T-helper 2 cell treated with Interferon-gamma antibody and Interleukin-4, amounts not matched to agents 5 μg/mL and 100 μg/mL, for 36 hours (primary cell): ENCODE measurements around the gene DIP2C.
A peak's percentile ranks its signal among the peaks of the same experiment; 100 is the strongest.

ENCODE experiments used
- DNase-seq: peaks from one replicate; pipeline ENCODE4 v3.0.0; 2021; ENCODE audit warnings: low spot score
- H3K27ac Mint-ChIP-seq: one replicate; pipeline ENCODE4 v1.8.0; 2021; ENCODE audit warnings: mild to moderate bottlenecking, mixed read lengths
- H3K27me3 Mint-ChIP-seq: one replicate; pipeline ENCODE4 v1.8.0; 2021; ENCODE audit warnings: low read depth, mixed read lengths
- H3K36me3 Mint-ChIP-seq: one replicate; pipeline ENCODE4 v1.8.0; 2021; ENCODE audit warnings: low read depth, mixed read lengths
- H3K4me1 Mint-ChIP-seq: one replicate; pipeline ENCODE4 v1.8.0; 2021; ENCODE audit warnings: low read depth, mixed read lengths
- H3K4me3 Mint-ChIP-seq: one replicate; pipeline ENCODE4 v1.8.0; 2022; ENCODE audit warnings: mild to moderate bottlenecking, moderate library complexity, mixed read lengths
- H3K9me3 Mint-ChIP-seq: one replicate; pipeline ENCODE4 v1.8.0; 2021; ENCODE audit warnings: mixed read lengths

The DIP2C gene

GRCh38 chr10:390449-391100, 298.9 kb downstream of the DIP2C start:
- no peaks in the 10 kb centered on the region for H3K4me1 Mint-ChIP-seq
- H3K27me3 Mint-ChIP-seq, result no peaks in the 10 kb centered on the region
- H3K27ac Mint-ChIP-seq, result no peak overlapping the region
- no peak for DNase-seq
- H3K9me3 Mint-ChIP-seq, result no peaks in the 10 kb centered on the region
- no peaks in the 10 kb centered on the region for H3K36me3 Mint-ChIP-seq
- no peak overlapping the region for H3K4me3 Mint-ChIP-seq

GRCh38 chr10:389836-390448, 299.5 kb downstream of the DIP2C start:
- DNase-seq, result no peak
- Mint-ChIP-seq H3K9me3 (no peaks in the 10 kb centered on the region), H3K4me3 (no peak overlapping the region), H3K27me3 (no peaks in the 10 kb centered on the region), H3K27ac (no peak overlapping the region), H3K36me3 (no peaks in the 10 kb centered on the region), H3K4me1 (no peaks in the 10 kb centered on the region)

GRCh38 chr10:389261-389790, 300.1 kb downstream of the DIP2C start:
- no peak for DNase-seq
- Mint-ChIP-seq H3K4me1 (no peaks in the 10 kb centered on the region), H3K27me3 (no peaks in the 10 kb centered on the region), H3K4me3 (no peak overlapping the region), H3K36me3 (no peaks in the 10 kb centered on the region), H3K27ac (no peak overlapping the region), H3K9me3 (no peaks in the 10 kb centered on the region)

- Mint-ChIP-seq H3K27ac (no peak overlapping the region), H3K36me3 (no peaks in the 10 kb centered on the region), H3K4me3 (no peak overlapping the region), H3K27me3 (no peaks in the 10 kb centered on the region), H3K4me1 (no peaks in the 10 kb centered on the region), H3K9me3 (no peaks in the 10 kb centered on the region)
- DNase-seq, result no peak
Observed at GRCh38 chr10:388661-389045, 300.8 kb downstream of the DIP2C start.

GRCh38 chr10:387909-388660, 301.4 kb downstream of the DIP2C start:
- H3K4me3 Mint-ChIP-seq, result no peak overlapping the region
- no peaks in the 10 kb centered on the region for H3K9me3 Mint-ChIP-seq
- no peaks in the 10 kb centered on the region for H3K4me1 Mint-ChIP-seq
- H3K27me3 Mint-ChIP-seq, result no peaks in the 10 kb centered on the region
- H3K27ac Mint-ChIP-seq, result no peak overlapping the region
- H3K36me3 Mint-ChIP-seq, result no peaks in the 10 kb centered on the region
- DNase-seq, result no peak

GRCh38 chr10:387593-387891, 301.9 kb downstream of the DIP2C start:
- Mint-ChIP-seq H3K4me1 (peaks cover under 1% of the 10 kb centered on the region), H3K36me3 (no peaks in the 10 kb centered on the region), H3K27ac (no peak overlapping the region), H3K9me3 (no peaks in the 10 kb centered on the region), H3K27me3 (no peaks in the 10 kb centered on the region), H3K4me3 (no peak overlapping the region)
- DNase-seq, result no peak

- Mint-ChIP-seq H3K27ac (no peak overlapping the region), H3K27me3 (no peaks in the 10 kb centered on the region), H3K4me1 (peaks cover 3% of the 10 kb centered on the region), H3K9me3 (no peaks in the 10 kb centered on the region), H3K36me3 (no peaks in the 10 kb centered on the region), H3K4me3 (no peak overlapping the region)
- DNase-seq, result no peak
Observed at GRCh38 chr10:386771-387592, 302.5 kb downstream of the DIP2C start.

- Mint-ChIP-seq H3K4me1 (peaks cover 9% of the 10 kb centered on the region), H3K4me3 (no peak overlapping the region), H3K36me3 (peaks cover 4% of the 10 kb centered on the region)
Observed at GRCh38 chr10:385571-386300, 303.7 kb downstream of the DIP2C start.

GRCh38 chr10:384538-385305, 304.7 kb downstream of the DIP2C start:
- Mint-ChIP-seq H3K27ac (no peak overlapping the region), H3K27me3 (peaks cover 8% of the 10 kb centered on the region), H3K36me3 (peaks cover 4% of the 10 kb centered on the region)

More at GRCh38 chr10:385571-386300, 303.7 kb downstream of the DIP2C start:
- DNase-seq, result no peak
- Mint-ChIP-seq H3K27me3 (peaks cover 3% of the 10 kb centered on the region), H3K27ac (no peak overlapping the region), H3K9me3 (peaks cover 4% of the 10 kb centered on the region)

GRCh38 chr10:383519-383918, 305.9 kb downstream of the DIP2C start:
- H3K4me3 Mint-ChIP-seq, result no peak overlapping the region
- H3K27ac Mint-ChIP-seq, result no peak overlapping the region

More at GRCh38 chr10:384538-385305, 304.7 kb downstream of the DIP2C start:
- no peak overlapping the region for H3K4me3 Mint-ChIP-seq
- no peak for DNase-seq
- peaks cover 9% of the 10 kb centered on the region for H3K4me1 Mint-ChIP-seq
- H3K9me3 Mint-ChIP-seq, result peaks cover 4% of the 10 kb centered on the region

GRCh38 chr10:381805-382204, 307.7 kb downstream of the DIP2C start:
- Mint-ChIP-seq H3K4me1 (peaks cover 9% of the 10 kb centered on the region), H3K4me3 (peak overlapping the region; percentile 57), H3K36me3 (peaks cover 4% of the 10 kb centered on the region), H3K9me3 (peaks cover 9% of the 10 kb centered on the region), H3K27ac (peak overlapping the region; percentile 53), H3K27me3 (peaks cover 9% of the 10 kb centered on the region)
- no peak for DNase-seq

More at GRCh38 chr10:383519-383918, 305.9 kb downstream of the DIP2C start:
- Mint-ChIP-seq H3K27me3 (peaks cover 9% of the 10 kb centered on the region), H3K4me1 (peaks cover 9% of the 10 kb centered on the region), H3K9me3 (peaks cover 4% of the 10 kb centered on the region), H3K36me3 (peaks cover 4% of the 10 kb centered on the region)
- DNase-seq, result no peak

GRCh38 chr10:381346-381745, 308.1 kb downstream of the DIP2C start:
- H3K27ac Mint-ChIP-seq, result no peak overlapping the region
- H3K4me3 Mint-ChIP-seq, result peak overlapping the region; percentile 57
- peaks cover 9% of the 10 kb centered on the region for H3K9me3 Mint-ChIP-seq
- peaks cover 9% of the 10 kb centered on the region for H3K4me1 Mint-ChIP-seq
- peaks cover 9% of the 10 kb centered on the region for H3K27me3 Mint-ChIP-seq
- no peak for DNase-seq
- peaks cover 4% of the 10 kb centered on the region for H3K36me3 Mint-ChIP-seq
